Activated CD8-positive, alpha-beta memory T cell treated with anti-CD3 and anti-CD28 coated beads for 1 hour (primary cell): ENCODE data around the gene EFNA5.

Experiments
- DNase-seq, 2 donors: peaks; one replicate each; pipeline ENCODE4 v3.0.0-alpha.2; 2020; ENCODE audit warnings: low read depth in 1 of 2; ENCODE audit errors: extremely low read depth in 1 of 2

The EFNA5 gene

DNA sequence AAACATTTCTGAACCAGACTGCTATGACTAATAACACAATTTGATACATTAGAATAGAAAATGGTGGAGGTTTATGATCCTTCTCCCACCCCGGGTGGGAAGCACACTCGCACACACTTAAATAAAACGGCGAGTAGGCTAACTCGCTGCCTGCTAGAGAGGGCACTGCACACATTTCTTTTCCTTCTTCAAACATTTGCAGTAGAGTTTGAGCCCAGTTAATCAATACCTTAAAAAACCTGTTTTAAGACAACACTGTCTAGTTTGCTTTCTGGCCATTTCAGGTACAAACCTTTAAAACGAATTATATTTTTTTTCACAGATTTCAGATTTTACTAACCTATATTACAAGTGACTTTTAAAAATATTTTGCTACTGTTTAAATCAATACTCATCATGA lies 63.5 kb downstream of the EFNA5 start:
- DNase-seq = no peak

DNA sequence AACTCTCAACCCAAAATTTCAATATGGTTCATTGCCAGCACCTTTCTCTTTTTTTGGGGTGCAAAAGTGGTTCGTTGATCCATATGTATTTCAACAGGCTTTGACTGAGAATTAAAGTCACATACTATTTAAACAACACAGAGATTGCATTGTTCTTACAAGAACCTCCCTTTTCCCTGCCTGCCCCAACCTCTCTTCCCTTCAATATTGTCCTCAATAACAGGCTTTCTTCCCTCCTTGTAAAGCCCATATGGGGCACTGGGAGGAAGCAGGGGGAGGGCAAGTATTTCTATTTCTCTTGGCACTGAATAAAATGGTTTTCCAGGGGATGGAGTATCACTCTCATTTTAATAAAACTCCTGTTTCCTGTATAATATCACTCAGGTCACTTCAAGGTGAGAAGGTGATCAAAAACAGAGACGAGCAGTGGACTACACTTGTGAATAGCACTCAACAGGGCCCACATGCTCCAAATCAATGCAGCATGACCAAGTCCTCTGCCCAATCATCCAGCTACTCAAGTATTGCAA lies 65.1 kb downstream of the EFNA5 start:
- DNase-seq = no peak

DNA sequence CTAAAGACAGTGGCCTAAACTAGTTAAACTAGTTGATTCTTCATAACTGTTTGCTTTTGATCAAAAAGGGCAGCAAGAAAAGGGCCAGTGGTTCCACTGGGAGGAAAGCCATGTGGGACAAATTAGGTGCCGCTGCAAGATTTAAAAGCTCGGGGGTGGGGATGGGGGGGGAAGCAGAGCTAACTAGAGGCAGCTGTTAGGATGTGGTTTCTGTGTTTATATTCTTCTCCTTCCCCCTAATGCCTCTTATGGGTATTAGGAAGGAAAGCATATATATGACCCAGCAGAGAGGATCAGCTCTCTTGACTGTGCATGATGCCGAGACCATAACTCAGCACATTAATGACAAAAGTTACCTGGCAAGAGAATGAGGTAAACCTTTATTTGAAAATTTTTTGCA lies 65.7 kb downstream of the EFNA5 start:
- no peak for DNase-seq

DNA sequence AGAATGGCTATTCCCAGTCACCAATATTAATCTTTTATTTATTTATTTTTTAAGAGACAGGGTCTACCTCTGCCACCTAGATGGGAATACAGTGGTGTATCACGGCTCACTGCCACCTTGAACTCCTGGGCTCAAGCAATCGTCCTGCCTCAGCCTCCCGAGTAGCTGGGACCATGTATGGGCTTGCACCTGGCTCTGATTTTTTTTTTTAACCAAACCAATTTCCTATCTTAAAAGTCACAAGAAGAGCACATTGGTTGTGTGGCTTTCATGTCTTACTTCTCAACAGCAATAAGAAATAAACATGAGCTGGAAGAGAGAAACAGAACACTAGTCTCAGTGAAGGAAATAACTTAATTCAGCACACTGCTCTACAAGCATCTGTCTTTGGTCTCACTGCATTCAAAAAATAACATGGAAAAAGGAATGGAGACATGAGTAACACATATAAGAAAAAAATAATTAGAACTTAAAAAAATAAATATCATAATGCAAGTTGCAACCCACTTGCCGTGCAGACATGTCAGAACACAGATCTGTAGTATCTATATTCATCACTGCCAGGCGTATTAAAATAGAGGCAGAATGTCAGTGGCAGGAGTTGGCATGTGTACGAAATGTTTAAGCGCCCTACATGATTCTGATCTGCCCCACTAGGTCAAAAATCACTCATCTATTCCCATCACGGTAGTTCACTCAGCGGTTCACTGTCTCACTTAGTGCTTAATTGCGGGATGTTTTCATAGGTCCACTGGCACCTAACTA lies 66.4 kb downstream of the EFNA5 start:
- DNase-seq = no peak

DNA sequence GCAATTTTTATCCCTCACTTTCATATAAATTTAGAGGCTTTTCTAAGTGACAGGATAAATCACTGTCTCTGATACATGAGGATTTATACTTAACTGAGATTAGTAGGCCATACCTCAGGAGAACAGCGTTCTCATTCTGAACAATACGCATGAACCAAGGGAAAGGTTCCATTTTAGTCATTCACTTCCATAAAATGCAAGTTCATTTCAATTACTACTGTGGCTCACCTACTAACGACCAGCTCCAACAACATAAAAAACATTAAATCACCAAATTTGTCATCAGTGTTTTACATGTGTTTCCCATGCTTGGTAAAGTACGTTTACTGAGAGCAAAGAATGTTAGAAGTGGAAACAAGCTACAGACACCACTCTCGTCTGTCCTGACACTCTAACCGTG lies 67.4 kb downstream of the EFNA5 start:
- no peak for DNase-seq

DNA sequence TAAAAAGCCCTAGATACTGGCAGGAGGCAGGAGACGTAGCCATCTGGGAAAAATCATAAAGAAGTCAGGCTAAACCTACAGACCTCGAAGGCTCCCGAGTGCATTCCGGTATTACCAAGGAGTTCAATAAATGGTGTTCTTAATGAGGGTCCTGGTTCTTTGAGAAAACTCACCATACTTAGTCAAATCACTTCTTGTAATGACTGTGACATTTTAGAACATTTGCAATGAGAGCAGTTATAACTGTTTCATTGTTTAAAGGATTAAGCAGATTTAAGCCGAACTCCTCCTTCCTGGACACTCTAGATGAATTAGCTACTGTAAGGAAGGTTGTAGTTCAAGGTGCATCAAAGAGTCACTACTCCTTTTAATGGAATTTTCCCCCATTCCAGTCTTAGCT lies 67.8 kb downstream of the EFNA5 start:
- no peak for DNase-seq

DNA sequence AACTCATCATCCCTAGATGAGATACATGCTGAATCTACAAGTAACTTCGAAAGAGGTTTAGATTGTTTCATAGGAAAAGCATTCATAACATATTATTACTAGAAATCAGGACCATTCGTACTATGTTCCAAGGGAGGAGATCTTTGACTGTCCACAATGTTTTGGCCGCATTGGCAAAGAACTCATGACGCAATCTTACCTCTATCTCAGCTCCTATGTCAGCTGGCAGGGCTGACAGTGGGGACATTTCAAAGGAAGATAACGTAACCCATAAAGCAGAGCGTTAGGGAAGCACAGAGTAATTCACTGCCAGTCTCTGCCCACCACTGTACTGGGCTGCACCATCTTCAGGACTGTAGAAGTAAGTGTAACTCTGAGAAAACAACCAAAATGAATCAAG lies 69.7 kb downstream of the EFNA5 start:
- DNase-seq = no peak

DNA sequence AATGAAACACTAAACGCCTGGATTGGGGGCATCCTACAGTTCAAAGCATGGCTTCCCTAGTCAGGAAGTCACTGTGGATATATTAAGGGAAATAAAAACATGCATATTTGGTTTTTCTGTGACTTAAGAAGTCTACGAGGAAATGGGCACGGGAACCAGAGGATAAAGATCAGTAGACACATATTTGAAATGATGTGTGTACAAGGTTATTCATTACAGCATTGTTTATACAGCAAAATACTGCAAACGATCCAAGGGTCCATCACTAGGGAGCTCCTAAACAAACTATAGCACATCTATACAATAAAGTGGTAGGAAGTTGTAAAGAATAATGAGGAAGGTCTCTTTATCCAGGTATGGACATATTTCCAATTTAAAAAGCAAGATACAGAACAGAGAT lies 71.8 kb downstream of the EFNA5 start:
- no peak for DNase-seq

DNA sequence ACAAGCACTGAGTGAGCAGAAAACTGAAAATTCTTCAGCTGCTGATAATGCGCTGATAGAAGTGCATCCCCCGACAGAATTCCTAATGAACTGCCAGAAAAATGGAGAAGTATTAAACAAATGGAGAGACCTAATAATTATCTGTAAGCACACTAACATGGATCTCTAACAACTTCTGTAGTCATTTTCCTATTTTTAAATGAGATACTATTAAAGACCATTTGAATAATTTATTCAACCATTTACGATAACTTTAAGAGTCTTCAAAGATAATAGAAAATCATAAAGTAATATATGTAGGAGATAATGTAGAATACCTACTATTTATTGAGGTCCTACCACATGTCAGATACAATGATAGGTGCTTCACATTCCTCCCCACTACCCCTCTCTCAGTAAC lies 72.9 kb downstream of the EFNA5 start:
- no peak for DNase-seq

DNA sequence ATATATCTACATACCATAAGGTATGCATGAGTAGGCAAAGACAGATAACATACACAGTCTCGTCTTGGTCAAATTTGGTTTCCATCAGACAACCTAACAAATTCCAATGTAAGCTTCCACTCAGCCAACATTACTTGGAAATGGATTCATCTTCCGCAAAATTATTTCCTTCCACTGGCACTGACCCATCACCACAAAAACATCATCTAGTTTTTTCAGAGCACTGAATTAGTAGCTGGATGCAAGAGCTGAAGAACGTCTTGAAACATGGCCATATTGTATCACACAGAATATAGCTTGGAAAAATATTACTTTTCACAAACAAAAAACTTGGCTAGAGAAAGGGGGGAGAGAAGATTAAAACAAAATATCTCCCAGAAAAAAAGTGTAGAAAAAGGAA lies 73.5 kb downstream of the EFNA5 start:
- DNase-seq = no peak

DNA sequence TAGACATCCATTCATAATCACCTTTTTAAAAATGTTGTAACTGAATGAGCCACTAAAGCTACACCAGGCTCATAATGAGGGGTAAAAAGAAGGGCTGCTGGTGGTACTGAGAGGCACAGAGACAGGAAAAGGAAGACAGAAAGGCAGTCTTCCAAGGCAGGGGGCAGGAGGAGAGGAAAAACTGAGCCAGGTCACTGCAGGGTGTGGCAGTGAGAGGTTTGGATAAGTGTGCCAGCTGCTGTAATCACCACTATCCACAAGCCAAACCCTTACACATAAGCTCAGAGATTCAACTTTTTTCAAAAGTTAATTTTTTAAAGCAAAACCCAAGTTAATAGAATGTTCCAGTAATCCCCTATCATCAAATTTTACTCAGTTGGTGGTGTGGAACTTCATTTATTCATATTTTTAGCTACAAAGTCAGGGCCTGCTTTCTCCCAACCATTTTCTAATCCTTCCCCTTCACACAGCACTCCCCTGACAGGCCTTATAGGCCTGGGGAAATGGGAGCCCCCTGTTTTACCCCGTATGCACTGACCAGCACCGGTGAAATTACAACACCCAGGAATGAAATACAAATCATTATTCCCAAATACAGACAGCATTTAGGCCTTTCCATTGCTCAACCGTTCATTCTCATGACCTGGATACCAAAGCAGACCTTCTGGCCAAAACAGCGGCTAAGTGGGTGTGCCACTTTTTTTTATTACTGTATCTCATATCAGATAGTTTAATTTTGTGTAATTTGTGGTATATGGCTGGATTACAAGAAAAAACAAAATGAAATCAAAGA lies 76.3 kb downstream of the EFNA5 start:
- DNase-seq = no peak

DNA sequence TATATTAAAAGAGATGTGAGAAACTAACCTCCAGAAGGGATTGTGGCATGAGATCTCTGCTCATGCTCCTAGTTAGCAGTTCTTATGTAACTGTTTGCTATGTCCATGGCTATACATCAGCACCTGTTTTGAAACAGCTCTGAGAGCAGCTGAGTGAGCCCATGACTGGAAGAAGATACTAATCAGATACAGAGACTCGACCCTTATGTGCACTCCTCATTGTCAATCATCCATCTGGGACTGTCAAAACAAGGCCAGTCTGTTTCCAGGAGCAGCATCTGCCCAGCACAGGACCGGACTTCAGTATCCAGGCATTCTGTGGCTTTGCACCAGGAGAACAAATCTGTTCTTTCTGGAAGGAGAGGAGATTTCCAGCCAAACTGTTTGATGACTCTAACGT lies 77.7 kb downstream of the EFNA5 start:
- DNase-seq = no peak

DNA sequence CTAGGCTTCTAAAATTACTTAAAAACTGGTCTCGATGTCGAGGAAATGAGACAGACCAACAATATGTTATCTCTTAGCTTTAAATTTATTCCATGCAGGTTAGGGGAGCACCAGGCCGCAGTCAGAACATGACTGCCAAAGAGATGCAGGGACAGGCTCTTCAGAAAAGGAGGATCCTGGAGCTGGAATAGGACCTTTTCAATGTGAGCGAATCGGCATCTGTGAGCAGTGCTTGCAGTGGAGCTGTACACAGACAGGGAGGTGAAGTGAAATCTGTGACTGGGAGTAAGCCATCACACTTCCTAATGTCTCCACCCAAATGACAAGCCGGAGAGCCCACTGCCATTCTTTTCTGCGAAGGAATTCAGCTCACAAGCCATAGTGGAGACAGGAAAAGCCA lies 78.2 kb downstream of the EFNA5 start:
- no peak for DNase-seq

DNA sequence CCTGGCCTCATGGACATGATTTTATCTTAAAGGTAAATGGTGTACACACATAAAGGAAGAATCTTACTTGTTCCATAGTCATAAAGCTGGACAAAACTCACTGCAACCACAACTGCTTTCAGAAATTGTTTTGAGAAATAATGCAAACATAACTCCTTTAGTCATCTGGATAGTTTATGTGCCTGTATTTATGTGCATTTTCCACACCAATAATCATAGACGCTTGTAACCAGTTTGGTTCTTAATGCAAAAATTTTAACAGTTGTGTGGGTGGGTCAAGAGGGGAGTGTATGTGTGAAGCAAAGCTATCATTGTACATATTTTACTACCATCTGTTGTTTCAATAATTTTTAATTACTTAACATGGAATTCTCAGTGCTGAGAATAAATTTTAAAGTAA lies 80.1 kb downstream of the EFNA5 start:
- DNase-seq = no peak

DNA sequence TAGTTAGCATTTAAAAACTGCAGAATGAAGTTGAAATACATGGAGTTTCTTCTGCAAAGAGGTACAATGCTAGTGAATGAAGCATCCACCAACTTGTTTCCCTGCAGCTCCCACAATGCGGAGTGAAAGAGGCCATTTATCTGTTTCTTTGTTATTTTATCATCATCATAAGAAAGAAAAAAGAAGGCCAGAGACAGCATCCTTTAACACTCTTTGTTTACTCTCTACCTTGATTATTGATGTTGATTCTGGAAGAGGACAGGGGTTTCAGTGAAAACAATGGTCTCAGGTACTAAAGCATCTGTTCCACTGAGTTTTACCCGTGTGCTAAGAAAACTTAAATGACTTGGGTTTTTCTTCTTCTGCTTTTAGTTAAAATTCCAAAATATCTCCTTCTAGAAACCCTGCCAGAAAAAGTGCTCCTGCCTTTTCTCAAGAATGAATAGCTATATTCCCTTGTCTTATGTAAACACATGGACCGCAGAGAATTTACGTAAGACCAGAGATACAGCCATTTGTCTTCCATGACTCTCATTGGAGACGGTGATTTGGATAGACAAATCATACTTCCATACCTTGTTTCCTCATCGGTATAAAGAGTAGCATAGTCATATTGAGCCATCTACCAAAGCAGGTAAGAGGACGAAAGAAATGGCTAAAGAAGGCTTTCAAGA lies 81.1 kb downstream of the EFNA5 start:
- no peak for DNase-seq

DNA sequence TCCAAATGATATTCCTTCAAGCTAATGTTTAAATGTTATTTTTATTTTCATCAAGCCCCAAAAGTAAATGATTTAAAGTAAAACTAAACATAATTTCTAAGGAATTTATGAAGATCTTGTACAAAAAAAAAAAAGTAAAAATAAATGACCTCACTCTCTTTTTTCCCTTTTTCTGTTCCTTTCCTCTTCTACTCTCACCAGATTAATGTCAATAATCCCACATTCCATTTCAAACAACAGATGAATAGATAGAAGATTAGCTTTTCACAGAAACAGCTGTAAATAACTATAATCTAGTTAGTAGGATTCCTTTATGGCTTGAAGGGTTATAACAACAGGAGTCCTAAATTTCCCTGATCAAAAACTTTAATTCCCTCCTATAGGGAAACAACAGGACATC lies 88.1 kb downstream of the EFNA5 start:
- no peak for DNase-seq

DNA sequence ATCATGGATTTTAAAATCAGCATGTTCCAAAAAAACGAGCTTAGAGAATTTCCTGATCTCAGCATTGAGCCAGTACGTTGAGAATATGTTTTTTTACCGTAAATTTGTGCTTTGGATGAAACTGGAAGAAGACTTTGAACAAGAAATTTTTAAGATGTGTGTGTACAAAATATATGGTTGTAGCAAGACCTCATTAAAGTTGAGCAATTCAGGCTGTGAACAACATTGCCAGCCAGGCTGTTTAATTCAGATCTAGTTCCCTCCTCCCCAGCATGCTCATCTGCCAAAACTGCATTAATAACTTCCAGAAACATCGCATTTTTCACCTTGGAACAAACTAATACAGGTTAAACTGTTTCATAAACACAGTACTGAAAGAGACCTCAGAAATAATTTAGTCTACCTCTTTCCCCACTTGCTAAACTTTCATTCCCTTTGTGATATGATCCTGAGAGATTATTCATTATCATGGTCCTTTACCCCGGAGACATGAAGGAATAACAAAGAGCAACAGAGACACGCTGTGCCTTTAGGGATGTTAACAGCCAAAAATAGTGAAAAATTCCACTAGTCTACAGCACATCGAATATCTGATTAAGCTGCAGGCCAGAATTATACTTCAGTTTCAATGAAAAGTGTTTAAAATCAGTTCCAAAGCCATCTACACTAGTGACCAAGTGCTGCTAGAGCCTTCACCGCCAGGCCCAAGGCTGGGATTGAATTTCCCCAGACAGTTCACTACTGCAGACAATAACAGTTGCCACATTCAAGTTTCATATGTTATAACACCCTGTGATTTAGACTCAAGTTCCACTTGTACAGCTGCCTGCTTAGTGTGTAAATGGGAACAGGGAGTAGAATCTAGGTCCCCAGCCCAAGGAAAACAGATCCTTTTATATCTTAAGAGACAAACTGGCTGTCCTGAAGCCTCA lies 89.6 kb downstream of the EFNA5 start:
- DNase-seq = no peak

DNA sequence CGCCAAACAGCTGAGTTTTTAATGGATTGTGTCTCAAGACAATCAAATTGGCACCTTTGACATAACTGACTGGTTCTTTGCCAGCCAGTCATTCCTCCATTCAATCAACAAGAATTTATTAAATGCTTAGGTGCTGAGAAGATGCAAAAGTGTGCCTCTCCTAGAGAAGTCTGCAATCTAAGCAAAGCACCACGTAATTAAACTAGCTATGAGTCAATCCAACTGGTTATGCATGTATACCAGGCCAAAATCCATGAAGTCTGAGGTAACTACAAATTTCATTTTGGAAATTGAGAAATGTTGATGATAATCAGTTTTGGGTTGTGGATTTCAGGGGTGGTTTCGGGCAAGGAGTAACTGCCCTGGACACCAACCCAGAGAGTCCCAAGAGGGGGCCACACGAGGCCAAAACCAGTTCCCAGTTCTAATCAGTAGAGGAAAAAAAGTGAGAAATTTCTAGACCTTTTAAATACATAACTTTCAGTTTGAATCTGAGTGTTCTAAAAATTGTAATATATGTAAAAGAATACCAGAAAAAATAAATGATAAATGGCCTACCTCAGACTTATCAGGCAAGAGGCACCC lies 92.6 kb downstream of the EFNA5 start:
- no peak for DNase-seq

DNA sequence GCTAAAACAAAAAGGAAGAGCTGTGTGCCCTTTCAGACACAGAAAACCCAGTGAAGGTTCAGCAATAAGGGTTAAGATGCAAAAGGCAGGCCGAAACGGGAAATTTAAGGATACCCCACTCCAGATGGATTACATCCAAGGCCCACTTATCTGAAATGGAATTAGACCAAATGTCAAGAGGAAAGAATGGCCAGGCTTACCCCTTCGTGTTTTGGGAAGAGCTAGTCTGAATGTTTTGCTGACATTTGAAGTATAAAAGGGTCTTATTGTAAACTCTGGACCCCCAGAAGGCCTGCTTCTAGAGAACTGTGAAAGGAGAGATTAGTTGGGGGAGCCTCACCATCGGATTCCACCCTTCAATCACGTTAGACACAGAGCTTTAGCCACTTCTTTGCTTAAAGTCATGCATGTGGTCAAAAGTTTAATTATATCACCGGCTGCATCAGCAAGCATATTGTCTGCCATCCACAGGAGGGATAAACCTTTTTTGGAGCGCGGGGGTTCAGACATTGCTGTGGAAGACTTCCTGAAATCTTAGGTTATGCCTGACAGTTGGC lies 93.3 kb downstream of the EFNA5 start:
- no peak for DNase-seq
